SK-N-SH (cell line): Measurements from ENCODE around the gene TOX2. TPM values are rescaled to one million over a fixed set of nuclear protein-coding genes. Genes with fewer than 3 reads are reported as not detected.

Experiments
- CTCF ChIA-PET: fragments of 300-600, 350-600 bp; formaldehyde crosslinking; extraction: SDS; loops from one replicate; lab custom pipeline; 2021; lab: Yijun Ruan, JAX
- POLR2A ChIA-PET: fragments of 350-600 bp; sonication (Branson Sonifier 250); formaldehyde crosslinking; extraction: SDS; loops from one replicate; lab custom pipeline; 2020; ENCODE audit warnings: antibody characterized with exemption, inconsistent platforms; lab: Yijun Ruan, JAX
- DNase-seq: peaks from one replicate; pipeline ENCODE4 v3.0.0; 2012
- H2AFZ ChIP-seq: fragments of 200-600 bp; sonication (generic); 2 replicates; pipeline ENCODE4 v1.8.1; 2016; ENCODE audit warnings: antibody characterized with exemption, mild to moderate bottlenecking, low read depth
- H3F3A ChIP-seq: fragments of 200-600 bp; sonication (generic); replicated peaks from 2 replicates; pipeline ENCODE3; 2016; ENCODE audit warnings: antibody characterized with exemption, mild to moderate bottlenecking; ENCODE audit not compliant: insufficient read depth
- H3K27ac ChIP-seq, 2 experiments: fragments of 200-500 bp in 1 of 2; fragments of 200-600 bp in 1 of 2; sonication (Bioruptor generic) in 1 of 2; sonication (generic), shearing (Covaris generic) in 1 of 2; 2 replicates each; pipeline versions ENCODE4 v1.5.1 to v1.6.1; 2014 to 2016; ENCODE audit warnings: low read depth in 2 of 2, inconsistent platforms in 1 of 2, low read length in 1 of 2, mild to moderate bottlenecking in 1 of 2, mixed read lengths in 1 of 2
- H3K27me3 ChIP-seq: fragments of 200-600 bp; sonication (generic), shearing (Covaris generic); 2 replicates; pipeline ENCODE4 v1.6.1; 2016; ENCODE audit warnings: mixed run types; ENCODE audit not compliant: insufficient read depth
- H3K36me3 ChIP-seq, 2 experiments: fragments of 200-500 bp in 1 of 2; fragments of 200-600 bp in 1 of 2; sonication (Bioruptor generic) in 1 of 2; sonication (generic) in 1 of 2; replicated peaks in 1 of 2; 2 replicates each; pipeline versions ENCODE3 to v1.5.1; 2014 to 2016; ENCODE audit warnings: low read length in 1 of 2, mild to moderate bottlenecking in 1 of 2; ENCODE audit not compliant: insufficient read depth in 2 of 2, control insufficient read depth in 1 of 2
- H3K4me1 ChIP-seq, 2 experiments: fragments of 200-500 bp in 1 of 2; fragments of 200-600 bp in 1 of 2; sonication (Bioruptor generic) in 1 of 2; sonication (generic), shearing (Covaris generic) in 1 of 2; 2 replicates each; pipeline versions ENCODE4 v1.5.1 to v1.6.1; 2014 to 2016; ENCODE audit warnings: low read depth in 1 of 2, low read length in 1 of 2, mixed run types in 1 of 2; ENCODE audit not compliant: insufficient read depth in 2 of 2, control insufficient read depth in 1 of 2
- H3K4me2 ChIP-seq: fragments of 200-600 bp; sonication (generic), shearing (Covaris generic); 2 replicates; pipeline ENCODE4 v1.6.1; 2017; ENCODE audit warnings: mixed run types
- H3K4me3 ChIP-seq, 2 experiments: fragments of 200-500 bp in 1 of 2; fragments of 200-600 bp in 1 of 2; sonication (Bioruptor generic) in 1 of 2; sonication (generic), shearing (Covaris generic) in 1 of 2; 2 replicates each; pipeline versions ENCODE4 v1.5.1 to v1.8.1; 2014 to 2016; ENCODE audit warnings: low read depth in 2 of 2, inconsistent platforms in 1 of 2, low read length in 1 of 2, mild to moderate bottlenecking in 1 of 2, mixed read lengths in 1 of 2, moderate library complexity in 1 of 2
- H3K79me2 ChIP-seq: fragments of 200-600 bp; sonication (generic); 2 replicates; pipeline ENCODE4 v1.8.1; 2017; ENCODE audit warnings: mild to moderate bottlenecking; ENCODE audit not compliant: insufficient read depth
- H3K9ac ChIP-seq: fragments of 200-600 bp; sonication (generic); 2 replicates; pipeline ENCODE4 v1.6.1; 2017; ENCODE audit warnings: mixed run types
- H3K9me2 ChIP-seq: fragments of 200-600 bp; sonication (generic); 2 replicates; pipeline ENCODE4 v1.6.1; 2017; ENCODE audit warnings: mixed run types
- H3K9me3 ChIP-seq: fragments of 200-600 bp; sonication (generic); 2 replicates; pipeline ENCODE4 v1.6.1; 2017; ENCODE audit warnings: mixed run types, mild to moderate bottlenecking, moderate library complexity
- H4K20me1 ChIP-seq: fragments of 200-600 bp; sonication (generic); 2 replicates; pipeline ENCODE4 v1.6.1; 2017; ENCODE audit warnings: mild to moderate bottlenecking, mixed run types; ENCODE audit not compliant: insufficient read depth
- CHD2 ChIP-seq: fragments of 150-350 bp; IDR thresholded peaks from 2 replicates; pipeline ENCODE4 v1.6.1; 2018; ENCODE audit warnings: low read length; ENCODE audit not compliant: partially characterized antibody
- EZH2phosphoT487 ChIP-seq: fragments of 200-600 bp; sonication (generic); IDR thresholded peaks from 2 replicates; pipeline ENCODE4 v1.6.1; 2017; ENCODE audit warnings: low read depth, mixed run types, mild to moderate bottlenecking, antibody characterized with exemption, moderate library complexity, borderline replicate concordance
- FOXJ3 ChIP-seq: sonication (generic); formaldehyde crosslinking; IDR thresholded peaks from 2 replicates; pipeline ENCODE4 v1.5.1; 2020; ENCODE audit warnings: mild to moderate bottlenecking, missing genetic modification reagents
- GATA2 ChIP-seq: sonication (generic); formaldehyde crosslinking; IDR thresholded peaks from 2 replicates; pipeline ENCODE4 v1.5.0; 2020; ENCODE audit warnings: mild to moderate bottlenecking, missing genetic modification reagents
- JUND ChIP-seq: IDR thresholded peaks from 2 replicates; pipeline ENCODE4 v1.4.0; 2012
- MXI1 ChIP-seq: IDR thresholded peaks from 2 replicates; pipeline ENCODE4 v1.6.1; 2012; ENCODE audit warnings: mild to moderate bottlenecking, low read depth, low read length, improper control_type of control experiment
- NFIC ChIP-seq: IDR thresholded peaks from 2 replicates; pipeline ENCODE4 v1.4.0; 2012; ENCODE audit warnings: borderline replicate concordance
- NRF1 ChIP-seq: IDR thresholded peaks from 2 replicates; pipeline ENCODE4 v1.6.1; 2012; ENCODE audit warnings: low read depth, mild to moderate bottlenecking, low read length
- RFX5 ChIP-seq: IDR thresholded peaks from 2 replicates; pipeline ENCODE4 v1.6.1; 2012; ENCODE audit warnings: mild to moderate bottlenecking, improper control_type of control experiment, low read length
- TCF12 ChIP-seq: IDR thresholded peaks from 2 replicates; pipeline ENCODE4 v1.4.0; 2012
- YY1 ChIP-seq: IDR thresholded peaks from 2 replicates; pipeline ENCODE4 v1.4.0; 2012; ENCODE audit warnings: low read depth, mild to moderate bottlenecking
- WGBS: methylation state at CpG from one replicate; pipeline ENCODE4 v1.1.6; 2017; ENCODE audit warnings: low lambda C conversion rate; 5-methylcytosine and 5-hydroxymethylcytosine counted together
- polyA plus RNA-seq, 3 experiments: library from polyadenylated mRNA; depleted of rRNA; stranded (reverse); fragments of >200 nt; gene quantifications; 2 replicates each; pipeline ENCODE4 v1.2.3, GENCODE V29; 2012
- TF ChIP-seq, protein P1 (sequence below): IDR thresholded peaks from 2 replicates; pipeline ENCODE4; 2012
- TF ChIP-seq, protein P2 (sequence below): IDR thresholded peaks from 2 replicates; pipeline ENCODE4 v1.6.1; 2012; ENCODE audit warnings: mild to moderate bottlenecking, low read depth, low read length, moderate library complexity
- TF ChIP-seq, protein P3 (sequence below): IDR thresholded peaks from 2 replicates; pipeline ENCODE4 v1.4.0; 2012; ENCODE audit warnings: low read depth
- TF ChIP-seq, protein P4 (sequence below): fragments of 200-600 bp; sonication (generic); IDR thresholded peaks from 2 replicates; pipeline ENCODE4 v1.6.1; 2017; ENCODE audit warnings: antibody characterized with exemption, mild to moderate bottlenecking, moderate library complexity

Gene TOX2
- polyA plus RNA-seq, 1 of the 3 experiments (the other 2 are of a cell fraction) = 15.4 TPM

DNA sequence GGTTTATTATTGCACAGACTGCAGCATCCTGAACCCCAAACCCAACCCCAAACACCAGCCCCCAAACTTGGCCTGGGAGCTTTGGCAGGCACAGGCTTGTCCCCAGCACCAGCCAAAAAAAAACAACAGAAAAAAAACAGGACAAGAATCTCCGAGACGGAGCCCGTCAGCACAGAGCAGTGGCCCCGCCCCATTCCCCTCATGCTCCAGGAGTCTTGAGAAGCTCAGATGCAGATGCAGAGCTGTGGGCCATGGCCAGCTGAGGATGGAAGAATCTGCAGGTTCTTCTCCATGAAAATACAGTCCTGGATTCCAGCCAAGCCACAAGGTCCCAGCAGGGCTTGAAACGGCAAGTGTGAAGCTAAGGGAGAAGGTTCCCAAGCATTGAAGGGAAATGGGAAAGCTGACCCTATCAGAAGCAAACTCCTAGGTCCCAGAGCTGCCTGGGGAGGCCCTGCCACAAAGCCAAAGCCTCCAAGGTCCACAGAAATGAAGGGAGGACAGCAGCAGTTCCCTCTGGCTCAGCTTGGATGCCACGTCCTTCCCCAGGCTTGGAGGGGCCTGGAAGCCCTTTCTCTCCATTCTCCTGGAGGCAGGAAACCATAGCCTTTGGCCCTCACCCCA is 197.2 kb downstream of the TOX2 start:
- ChIA-PET CTCF (interaction anchor here (0.8 to 23.6 kb wide), 3 partner anchors 31 to 84 kb away, joined by 3 to 618 read pairs (median 3); partner anchors contain the start of gene JPH2), POLR2A (no interaction called here)
- TF ChIP-seq GATA2 (CRISPR knock-in tag) = no peak
- no peak for TF ChIP-seq NRF1
- no peak for TF ChIP-seq FOXJ3 (CRISPR knock-in tag)
- no peak for TF ChIP-seq JUND
- TF ChIP-seq, protein P1, sequence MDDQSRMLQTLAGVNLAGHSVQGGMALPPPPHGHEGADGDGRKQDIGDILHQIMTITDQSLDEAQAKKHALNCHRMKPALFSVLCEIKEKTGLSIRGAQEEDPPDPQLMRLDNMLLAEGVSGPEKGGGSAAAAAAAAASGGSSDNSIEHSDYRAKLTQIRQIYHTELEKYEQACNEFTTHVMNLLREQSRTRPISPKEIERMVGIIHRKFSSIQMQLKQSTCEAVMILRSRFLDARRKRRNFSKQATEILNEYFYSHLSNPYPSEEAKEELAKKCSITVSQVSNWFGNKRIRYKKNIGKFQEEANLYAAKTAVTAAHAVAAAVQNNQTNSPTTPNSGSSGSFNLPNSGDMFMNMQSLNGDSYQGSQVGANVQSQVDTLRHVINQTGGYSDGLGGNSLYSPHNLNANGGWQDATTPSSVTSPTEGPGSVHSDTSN = no peak
- TF ChIP-seq CHD2 = no peak
- 0 out of 2 replicates have a peak, but pooled peaks have one; percentile 8 for TF ChIP-seq NFIC
- TF ChIP-seq TCF12 = no peak
- WGBS = 70% methylated on average over 6 of the region's 6 CpGs
- Histone ChIP-seq H3K4me3 (no peak overlapping the region), H3K4me1 (no peaks in the 10 kb centered on the region; a peak in 2 of 4 replicates), H3K9me3 (no peaks in the 10 kb centered on the region), H3K9me2 (no peaks in the 10 kb centered on the region), H3K36me3 (no peaks in the 10 kb centered on the region), H3K4me2 (no peak overlapping the region), H3F3A (no peaks in the 10 kb centered on the region), H3K27ac (no peak overlapping the region), H3K27me3 (no peaks in the 10 kb centered on the region), H3K9ac (no peak overlapping the region), H3K79me2 (no peaks in the 10 kb centered on the region), H2AFZ (no peak overlapping the region), H4K20me1 (no peaks in the 10 kb centered on the region)
- no peak for DNase-seq

DNA sequence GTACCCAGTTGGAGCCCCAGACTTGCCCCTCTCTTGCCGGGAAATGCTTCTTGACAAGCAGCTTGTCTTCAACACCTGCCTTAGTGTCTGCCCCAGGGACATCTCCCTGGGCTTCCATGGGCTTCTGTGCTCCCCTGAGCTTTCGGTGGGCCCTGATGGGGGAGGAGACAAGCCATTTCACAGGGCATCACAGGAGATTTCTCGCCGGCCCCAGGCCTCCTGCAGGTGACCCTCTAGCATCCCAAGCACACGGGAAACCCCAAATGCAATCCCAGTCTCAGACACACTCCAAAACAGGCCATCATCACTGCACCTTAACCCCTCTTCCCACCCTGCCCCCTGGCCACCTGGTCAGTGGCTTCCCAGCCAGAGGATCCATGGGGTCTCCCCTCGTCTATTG is 197.8 kb downstream of the TOX2 start:
- Histone ChIP-seq H3K27ac (no peak overlapping the region), H3K9me2 (no peaks in the 10 kb centered on the region), H3K27me3 (no peaks in the 10 kb centered on the region), H3K36me3 (no peaks in the 10 kb centered on the region), H3K9me3 (no peaks in the 10 kb centered on the region), H3K4me3 (no peak overlapping the region), H4K20me1 (no peaks in the 10 kb centered on the region), H3K9ac (no peak overlapping the region), H3K4me2 (no peak overlapping the region), H2AFZ (no peak overlapping the region), H3K4me1 (no peaks in the 10 kb centered on the region; a peak in 2 of 4 replicates), H3K79me2 (no peaks in the 10 kb centered on the region), H3F3A (no peaks in the 10 kb centered on the region)
- TF ChIP-seq, protein P2, sequence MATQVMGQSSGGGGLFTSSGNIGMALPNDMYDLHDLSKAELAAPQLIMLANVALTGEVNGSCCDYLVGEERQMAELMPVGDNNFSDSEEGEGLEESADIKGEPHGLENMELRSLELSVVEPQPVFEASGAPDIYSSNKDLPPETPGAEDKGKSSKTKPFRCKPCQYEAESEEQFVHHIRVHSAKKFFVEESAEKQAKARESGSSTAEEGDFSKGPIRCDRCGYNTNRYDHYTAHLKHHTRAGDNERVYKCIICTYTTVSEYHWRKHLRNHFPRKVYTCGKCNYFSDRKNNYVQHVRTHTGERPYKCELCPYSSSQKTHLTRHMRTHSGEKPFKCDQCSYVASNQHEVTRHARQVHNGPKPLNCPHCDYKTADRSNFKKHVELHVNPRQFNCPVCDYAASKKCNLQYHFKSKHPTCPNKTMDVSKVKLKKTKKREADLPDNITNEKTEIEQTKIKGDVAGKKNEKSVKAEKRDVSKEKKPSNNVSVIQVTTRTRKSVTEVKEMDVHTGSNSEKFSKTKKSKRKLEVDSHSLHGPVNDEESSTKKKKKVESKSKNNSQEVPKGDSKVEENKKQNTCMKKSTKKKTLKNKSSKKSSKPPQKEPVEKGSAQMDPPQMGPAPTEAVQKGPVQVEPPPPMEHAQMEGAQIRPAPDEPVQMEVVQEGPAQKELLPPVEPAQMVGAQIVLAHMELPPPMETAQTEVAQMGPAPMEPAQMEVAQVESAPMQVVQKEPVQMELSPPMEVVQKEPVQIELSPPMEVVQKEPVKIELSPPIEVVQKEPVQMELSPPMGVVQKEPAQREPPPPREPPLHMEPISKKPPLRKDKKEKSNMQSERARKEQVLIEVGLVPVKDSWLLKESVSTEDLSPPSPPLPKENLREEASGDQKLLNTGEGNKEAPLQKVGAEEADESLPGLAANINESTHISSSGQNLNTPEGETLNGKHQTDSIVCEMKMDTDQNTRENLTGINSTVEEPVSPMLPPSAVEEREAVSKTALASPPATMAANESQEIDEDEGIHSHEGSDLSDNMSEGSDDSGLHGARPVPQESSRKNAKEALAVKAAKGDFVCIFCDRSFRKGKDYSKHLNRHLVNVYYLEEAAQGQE = no peak
- no peak for TF ChIP-seq NRF1
- TF ChIP-seq, protein P3, sequence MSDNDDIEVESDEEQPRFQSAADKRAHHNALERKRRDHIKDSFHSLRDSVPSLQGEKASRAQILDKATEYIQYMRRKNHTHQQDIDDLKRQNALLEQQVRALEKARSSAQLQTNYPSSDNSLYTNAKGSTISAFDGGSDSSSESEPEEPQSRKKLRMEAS = no peak
- no peak for TF ChIP-seq NFIC
- no peak for TF ChIP-seq EZH2phosphoT487
- no peak for TF ChIP-seq YY1
- TF ChIP-seq MXI1 = no peak
- TF ChIP-seq, protein P4, sequence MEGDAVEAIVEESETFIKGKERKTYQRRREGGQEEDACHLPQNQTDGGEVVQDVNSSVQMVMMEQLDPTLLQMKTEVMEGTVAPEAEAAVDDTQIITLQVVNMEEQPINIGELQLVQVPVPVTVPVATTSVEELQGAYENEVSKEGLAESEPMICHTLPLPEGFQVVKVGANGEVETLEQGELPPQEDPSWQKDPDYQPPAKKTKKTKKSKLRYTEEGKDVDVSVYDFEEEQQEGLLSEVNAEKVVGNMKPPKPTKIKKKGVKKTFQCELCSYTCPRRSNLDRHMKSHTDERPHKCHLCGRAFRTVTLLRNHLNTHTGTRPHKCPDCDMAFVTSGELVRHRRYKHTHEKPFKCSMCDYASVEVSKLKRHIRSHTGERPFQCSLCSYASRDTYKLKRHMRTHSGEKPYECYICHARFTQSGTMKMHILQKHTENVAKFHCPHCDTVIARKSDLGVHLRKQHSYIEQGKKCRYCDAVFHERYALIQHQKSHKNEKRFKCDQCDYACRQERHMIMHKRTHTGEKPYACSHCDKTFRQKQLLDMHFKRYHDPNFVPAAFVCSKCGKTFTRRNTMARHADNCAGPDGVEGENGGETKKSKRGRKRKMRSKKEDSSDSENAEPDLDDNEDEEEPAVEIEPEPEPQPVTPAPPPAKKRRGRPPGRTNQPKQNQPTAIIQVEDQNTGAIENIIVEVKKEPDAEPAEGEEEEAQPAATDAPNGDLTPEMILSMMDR = no peak
- no peak for TF ChIP-seq RFX5
- CTCF ChIA-PET = interaction anchor here (0.8 to 23.6 kb wide), 4 partner anchors 32 to 363 kb away, joined by 3 to 618 read pairs (median 3); partner anchors contain the start of gene JPH2
- POLR2A ChIA-PET = no interaction called here
- DNase-seq = no peak
- 75% methylated on average over 5 of the region's 6 CpGs for WGBS
